Neural progenitor cell (in vitro differentiated cells): ENCODE data around the gene GNB5.

ENCODE experiments used
- CTCF ChIP-seq: fragments of 200-600 bp; sonication (generic); IDR thresholded peaks from 2 replicates; pipeline ENCODE4 v1.5.1; 2017; ENCODE audit warnings: antibody characterized with exemption, mild to moderate bottlenecking
- EZH2 ChIP-seq: fragments of 200-600 bp; sonication (generic); IDR thresholded peaks from 2 replicates; pipeline ENCODE4 v1.6.1; 2017; ENCODE audit warnings: antibody characterized with exemption, mild to moderate bottlenecking, moderate library complexity
- EZH2phosphoT487 ChIP-seq: fragments of 200-600 bp; sonication (generic); IDR thresholded peaks from 2 replicates; pipeline ENCODE4 v1.6.1; 2017; ENCODE audit warnings: antibody characterized with exemption

GRCh38 chr15:52069559-52069958 lies 121.6 kb downstream of the GNB5 start:
- TF ChIP-seq CTCF = no peak
- TF ChIP-seq EZH2 = no peak
- no peak for TF ChIP-seq EZH2phosphoT487
